ENCODE results near the gene IRF2. TPM values are rescaled to one million over a fixed set of nuclear protein-coding genes. Genes with fewer than 3 reads are reported as not detected.
"Not testable (repeated sequence)": the region's sequence is repeated elsewhere in the genome, so short reads cannot be mapped to it uniquely, and the experiment has no call there.

The IRF2 gene
- total RNA-seq, 1 experiment from 2014 or later = 35.9 TPM

DNA sequence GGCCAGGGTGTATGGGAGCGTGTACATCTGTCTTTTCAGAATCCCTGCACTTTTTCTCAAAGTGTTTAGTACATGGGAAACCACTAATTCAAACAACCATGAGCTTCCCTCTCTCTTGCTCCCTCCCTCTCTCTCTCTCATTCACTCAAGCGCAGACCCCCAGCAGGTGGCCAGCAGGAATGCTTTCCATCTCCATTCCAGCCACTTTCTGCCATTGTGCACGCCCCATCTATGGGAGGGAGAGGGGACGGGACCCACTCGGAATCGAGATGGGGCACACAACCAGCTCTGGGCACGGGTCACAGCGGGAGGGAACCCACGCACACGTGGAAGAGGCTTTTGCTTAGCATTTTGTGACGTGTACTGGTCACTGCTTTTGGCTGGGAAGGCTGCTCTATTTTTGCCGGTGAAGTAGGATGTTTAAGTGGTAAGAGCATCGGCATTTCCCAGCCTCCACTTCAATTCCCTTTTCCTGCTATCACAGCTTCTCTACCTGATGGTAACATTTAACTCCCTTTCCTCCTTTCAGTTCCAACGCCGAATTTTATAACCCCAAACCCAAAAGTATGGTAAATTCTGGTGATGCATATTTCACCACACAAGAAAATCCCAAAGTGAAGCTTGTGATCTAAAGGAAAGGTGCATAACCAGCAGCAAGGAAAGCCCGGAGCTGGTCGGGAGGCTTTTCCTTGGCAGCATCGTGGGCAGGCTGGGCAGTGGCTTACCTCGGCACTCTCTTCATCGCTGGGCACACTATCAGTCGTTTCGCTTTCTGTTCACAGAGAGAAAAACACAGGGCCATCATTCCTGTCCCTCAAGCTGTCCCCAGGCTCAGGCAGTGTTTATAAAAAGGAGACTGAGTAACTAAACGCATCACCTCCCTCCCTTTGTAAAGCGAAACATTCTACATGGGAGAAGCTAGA, 84.1 kb downstream of the IRF2 start:
- DNase-seq (ENCODE audit: low spot score) = no peak

- no peak for DNase-seq (ENCODE audit: low spot score)
Measured at GRCh38 chr4:184388106-184388505, 86.2 kb downstream of the IRF2 start.

DNA sequence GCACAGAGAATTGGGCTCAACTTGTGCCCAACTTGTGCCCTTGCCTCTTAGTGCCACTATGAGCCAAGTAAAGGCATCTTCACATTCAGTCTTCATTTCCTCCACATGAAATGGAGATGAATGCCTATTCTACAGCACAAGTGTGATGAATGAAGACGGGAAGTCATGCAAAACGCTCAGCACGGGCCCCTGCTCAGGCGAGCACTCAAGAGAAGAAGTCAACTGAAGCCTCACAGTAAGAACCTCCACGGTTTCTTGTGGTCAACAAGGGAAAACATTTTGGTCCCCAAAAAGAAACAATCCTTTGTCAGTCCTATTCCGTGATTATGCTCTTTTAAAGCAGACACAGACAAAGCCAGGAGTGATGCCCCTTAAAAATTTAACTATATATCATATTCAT, 87.0 kb downstream of the IRF2 start:
- DNase-seq (ENCODE audit: low spot score) = no peak

DNA sequence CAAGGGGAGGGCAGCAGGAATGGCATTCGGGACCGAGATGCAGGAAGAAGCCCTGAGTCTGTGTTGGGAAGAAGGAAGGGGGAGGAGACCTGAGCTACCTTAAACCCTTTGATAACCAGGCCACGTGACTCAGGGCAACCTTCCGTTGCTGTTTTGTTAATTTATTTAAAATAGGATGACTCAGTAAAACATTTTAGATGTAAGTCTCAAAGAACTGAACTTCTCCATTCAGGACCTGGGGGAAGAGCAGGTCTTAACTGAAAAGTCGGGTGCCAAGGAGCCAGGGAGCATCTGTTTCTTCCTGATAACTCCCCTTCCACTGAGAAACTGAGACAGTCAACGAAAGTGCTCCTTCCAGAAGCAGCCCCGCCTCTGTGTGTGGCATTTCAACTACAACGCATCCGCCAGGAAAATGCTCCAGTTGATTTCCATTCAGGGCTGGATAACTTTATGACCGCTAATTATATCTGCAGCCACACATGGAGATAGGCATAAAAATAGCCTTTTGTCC, 88.0 kb downstream of the IRF2 start:
- no peak for DNase-seq (ENCODE audit: low spot score)

- DNase-seq (ENCODE audit: low spot score) = no peak
Measured at GRCh38 chr4:184385705-184386141, 88.6 kb downstream of the IRF2 start.

GRCh38 chr4:184384810-184385557, 89.4 kb downstream of the IRF2 start:
- no peak for DNase-seq (ENCODE audit: low spot score)

DNA sequence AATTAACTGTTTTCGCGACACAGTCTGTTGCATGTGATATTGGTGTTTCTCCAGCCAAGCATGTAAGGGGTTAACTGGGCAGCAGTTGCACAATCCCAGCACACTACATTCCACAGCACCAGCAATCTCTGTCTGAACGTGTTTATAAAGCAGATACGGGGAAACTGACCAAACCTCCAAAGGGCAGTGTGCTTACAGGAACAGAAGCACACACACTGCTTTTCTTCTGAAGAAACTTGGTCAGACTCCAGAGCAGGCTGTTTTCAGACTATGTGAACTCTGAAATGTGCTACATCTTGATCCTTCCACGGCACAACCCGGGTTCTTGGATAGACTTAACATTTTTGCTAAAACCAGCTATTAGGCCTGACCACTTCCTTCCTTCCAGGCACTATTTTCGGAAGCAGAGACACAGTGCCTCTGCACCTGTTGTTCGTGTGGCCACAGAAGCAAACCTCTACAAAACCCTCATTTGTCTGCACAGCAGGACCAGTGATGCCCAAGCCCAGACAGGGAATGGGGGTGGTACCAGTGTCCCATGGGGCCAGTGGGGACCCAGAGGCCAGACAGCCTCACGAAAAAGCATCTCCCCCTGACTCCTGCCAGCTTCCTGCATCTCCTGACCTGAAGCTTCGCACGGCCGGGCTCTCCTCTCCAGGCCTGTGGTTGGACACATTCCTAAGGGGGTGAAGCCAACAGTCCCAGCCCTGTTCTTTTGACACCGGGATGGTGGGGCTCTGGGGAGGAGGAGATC, 90.1 kb downstream of the IRF2 start:
- DNase-seq (ENCODE audit: low spot score) = peak; percentile 60

DNA sequence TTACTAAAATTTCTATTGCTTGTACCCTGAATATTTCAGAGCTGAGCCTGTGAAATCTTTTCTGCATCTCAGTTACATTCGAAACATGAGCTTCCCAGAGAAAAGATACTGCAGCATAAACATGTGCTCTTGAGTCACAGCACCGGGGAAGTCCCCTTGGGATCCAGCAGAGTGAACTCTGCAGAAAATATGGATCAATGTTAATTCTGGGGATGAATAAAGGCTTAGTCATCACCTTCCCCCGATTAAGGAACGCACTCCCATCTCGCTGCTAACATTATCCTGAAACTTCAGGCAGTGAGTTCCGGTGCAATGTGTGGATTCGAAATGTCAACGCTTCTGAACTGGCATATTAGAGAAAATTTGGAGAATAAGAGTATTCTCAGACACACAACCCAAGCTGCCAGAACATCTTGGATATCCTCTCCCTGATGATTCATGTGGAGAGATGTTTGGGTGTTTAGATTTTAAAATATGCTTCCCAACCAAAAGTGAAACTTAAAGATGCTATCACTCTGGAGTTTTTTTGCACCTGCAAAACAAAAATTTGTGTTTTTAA, 90.8 kb downstream of the IRF2 start:
- DNase-seq (ENCODE audit: low spot score) = peak; percentile 44

- DNase-seq (ENCODE audit: low spot score) = no peak
Measured at GRCh38 chr4:184382189-184382846, 92.0 kb downstream of the IRF2 start.

DNA sequence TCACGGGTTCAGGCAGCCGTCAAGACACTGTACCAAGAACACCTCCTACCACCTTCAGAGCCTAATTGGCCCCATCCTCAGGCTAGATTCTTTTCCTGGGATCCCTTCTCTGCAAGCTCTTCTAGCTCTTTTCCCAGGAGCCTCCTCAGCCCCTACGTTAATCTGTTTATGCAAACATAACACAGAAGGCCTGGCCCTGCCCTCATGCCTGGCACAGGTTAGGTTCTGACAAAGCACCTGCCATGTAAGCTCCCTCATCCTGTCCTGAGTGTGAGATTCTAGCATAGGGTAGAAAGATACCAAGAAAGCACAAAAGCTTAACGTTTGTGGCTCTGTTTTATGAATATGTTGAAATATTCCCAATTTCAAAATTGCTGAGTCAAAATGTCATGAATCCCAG, 93.6 kb downstream of the IRF2 start:
- no peak for DNase-seq (ENCODE audit: low spot score)

DNA sequence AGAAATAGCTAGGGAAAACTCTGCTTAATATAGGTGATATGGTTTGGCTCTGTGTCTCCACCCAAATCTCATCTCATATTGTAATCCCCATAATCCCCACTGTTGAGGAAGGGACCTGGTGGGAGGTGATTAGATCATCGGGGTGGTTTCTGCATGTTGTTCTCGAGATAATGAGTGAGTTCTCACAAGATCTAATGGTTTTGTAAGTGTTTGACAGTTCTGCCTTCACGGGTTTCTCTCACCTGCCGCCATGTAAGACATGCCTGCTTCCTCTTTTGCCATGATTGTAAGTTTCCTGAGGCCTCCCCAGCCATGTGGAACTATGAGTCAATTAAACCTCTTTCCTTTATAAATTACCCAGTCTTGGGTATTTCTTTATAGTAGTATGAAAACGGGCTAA, 94.1 kb downstream of the IRF2 start:
- DNase-seq (ENCODE audit: low spot score) = not testable (repeated sequence)

DNA sequence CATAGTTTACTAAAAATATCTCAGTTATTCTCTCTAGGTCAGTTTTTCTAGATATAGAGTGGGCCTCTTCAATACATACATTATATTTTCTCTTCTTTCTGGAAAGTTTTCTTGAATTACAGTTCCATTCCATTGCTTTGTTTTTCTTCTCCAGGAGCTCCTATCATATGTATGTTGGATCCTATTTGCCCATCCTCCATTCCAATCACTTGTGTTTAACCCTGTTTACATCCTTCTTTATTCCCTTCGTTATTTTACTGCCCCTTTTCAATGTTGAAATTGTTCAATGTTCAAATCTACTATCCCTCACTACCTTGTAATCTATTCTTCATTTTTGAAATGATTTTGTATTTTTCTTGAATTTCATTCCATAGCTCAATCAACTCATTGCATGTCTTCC, 97.4 kb downstream of the IRF2 start:
- no peak for DNase-seq (ENCODE audit: low spot score)

- peak; percentile 15 for DNase-seq (ENCODE audit: low spot score)
Measured at GRCh38 chr4:184376126-184376838, 98.1 kb downstream of the IRF2 start.

DNA sequence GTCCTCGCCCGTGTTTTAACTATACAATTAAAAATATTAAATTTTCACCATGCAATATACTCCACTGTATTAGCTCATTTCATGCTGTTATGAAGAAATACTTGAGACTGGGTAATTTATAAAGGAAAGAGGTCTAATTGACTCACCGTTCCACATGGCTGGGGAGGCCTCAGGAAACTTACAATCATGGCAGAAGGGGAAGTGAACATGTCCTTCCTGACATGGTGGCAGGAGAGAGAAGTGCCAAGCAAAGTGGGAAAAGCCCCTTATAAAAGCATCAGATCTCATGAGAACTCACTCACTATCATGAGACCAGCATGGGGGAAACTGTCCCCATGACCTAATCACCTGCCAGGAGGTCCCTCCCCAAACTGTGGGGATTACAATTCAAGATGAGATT, 98.7 kb downstream of the IRF2 start:
- DNase-seq (ENCODE audit: low spot score) = not testable (repeated sequence)

- DNase-seq (ENCODE audit: low spot score) = no peak
Measured at GRCh38 chr4:184375027-184375426, 99.3 kb downstream of the IRF2 start.

- no peak for DNase-seq (ENCODE audit: low spot score)
Measured at GRCh38 chr4:184373886-184374405, 100.4 kb downstream of the IRF2 start.

GRCh38 chr4:184371390-184371787, 103.0 kb downstream of the IRF2 start:
- DNase-seq (ENCODE audit: low spot score) = no peak

DNA sequence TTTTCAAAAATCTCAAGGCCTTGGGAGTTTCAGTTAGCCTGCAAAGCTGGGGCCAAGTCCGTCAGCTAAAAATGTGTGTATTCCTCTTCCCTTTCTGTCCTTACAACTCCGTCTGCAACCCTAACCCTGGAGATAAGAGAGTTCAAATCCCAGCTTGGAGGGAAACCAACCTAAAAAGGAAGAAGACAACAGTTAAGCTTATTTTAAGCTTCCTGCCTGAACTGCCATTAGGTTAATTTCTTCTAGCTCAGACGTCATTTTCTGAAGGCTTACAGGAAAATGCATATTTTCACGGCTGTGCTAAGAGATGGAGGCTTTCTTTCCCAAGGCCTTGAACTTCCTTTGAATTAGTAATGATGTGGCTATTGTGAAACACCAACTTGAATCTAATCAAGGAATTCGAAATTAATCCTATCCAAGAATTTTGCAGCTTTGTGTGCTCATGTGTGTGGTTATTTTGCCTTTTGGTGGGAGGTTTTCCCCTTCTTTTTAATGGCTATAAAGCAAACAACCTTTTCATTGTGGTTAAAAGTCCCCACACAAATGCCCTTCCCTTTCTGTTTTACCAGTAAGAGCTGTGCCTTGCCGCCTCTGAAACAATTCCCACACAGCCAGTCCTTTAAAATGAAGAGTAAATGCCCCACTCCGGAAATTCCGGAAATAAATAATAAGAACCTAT, 103.5 kb downstream of the IRF2 start:
- peak; percentile 71 for DNase-seq (ENCODE audit: low spot score)

GRCh38 chr4:184369871-184370270, 104.5 kb downstream of the IRF2 start:
- no peak for DNase-seq (ENCODE audit: low spot score)

DNA sequence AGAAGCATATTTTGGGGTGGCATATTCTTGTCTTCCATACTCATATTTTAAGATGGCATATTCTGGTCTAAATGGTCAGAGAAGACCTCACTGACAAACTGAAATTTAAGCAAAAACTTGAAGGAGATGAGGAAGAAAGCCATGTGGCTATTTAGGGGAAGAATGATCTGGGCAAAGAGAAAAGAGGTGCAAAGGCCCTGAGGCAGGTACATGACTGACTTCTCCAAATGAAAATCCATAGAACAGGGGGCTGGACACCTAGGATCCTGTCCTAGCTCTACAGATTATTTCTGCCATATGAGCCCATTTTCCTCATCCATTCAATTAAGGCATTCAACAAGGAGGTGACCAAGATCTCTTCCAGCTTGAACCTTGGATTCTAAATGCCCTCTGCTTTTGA, 105.6 kb downstream of the IRF2 start:
- no peak for DNase-seq (ENCODE audit: low spot score)

All from H4 (cell line).